ENCODE results near the gene TGFBR3. TPM values are rescaled to one million over a fixed set of nuclear protein-coding genes. Genes with fewer than 3 reads are reported as not detected.

The TGFBR3 gene
- total and polyA plus RNA-seq, 2 experiments from 2014 or later = 46.8 to 68.3 TPM

GRCh38 chr1:91651243-91651642 lies 234.7 kb downstream of the TGFBR3 start:
- Histone ChIP-seq H3K36me3 (replicated peaks; ENCODE audit: insufficient read depth, low read depth) (no peaks in the 10 kb centered on the region), H3K79me2 (no peaks in the 10 kb centered on the region), H3K9me2 (replicated peaks; ENCODE audit: insufficient read depth) (no peaks in the 10 kb centered on the region), H3K27me3 (no peaks in the 10 kb centered on the region), H2AFZ (no peak overlapping the region), H3K9me3 (ENCODE audit: low read depth) (no peaks in the 10 kb centered on the region), H3K4me2 (no peak overlapping the region), H3K27ac (peak overlapping the region; percentile 81), H4K20me1 (ENCODE audit: insufficient read depth, poor library complexity, severe bottlenecking) (no peaks in the 10 kb centered on the region), H3K4me1 (ENCODE audit: insufficient read depth) (no peaks in the 10 kb centered on the region), H3K4me3 (no peak overlapping the region)
- no peak for TF ChIP-seq EZH2 (IDR thresholded peaks at IDR 0.05; ENCODE audit: borderline replicate concordance)
- no peak for TF ChIP-seq EZH2phosphoT487 (IDR thresholded peaks at IDR 0.05; ENCODE audit: low read depth, severe bottlenecking, unreplicated experiment)
- no peak for TF ChIP-seq CTCF (IDR thresholded peaks at IDR 0.05; ENCODE audit: poor library complexity)
- DNase-seq (ENCODE audit: low spot score) = no peak
- 83% methylated on average over 4 of the region's 4 CpGs for WGBS (ENCODE audit: low lambda C conversion rate, missing lambda C conversion rate)

DNA sequence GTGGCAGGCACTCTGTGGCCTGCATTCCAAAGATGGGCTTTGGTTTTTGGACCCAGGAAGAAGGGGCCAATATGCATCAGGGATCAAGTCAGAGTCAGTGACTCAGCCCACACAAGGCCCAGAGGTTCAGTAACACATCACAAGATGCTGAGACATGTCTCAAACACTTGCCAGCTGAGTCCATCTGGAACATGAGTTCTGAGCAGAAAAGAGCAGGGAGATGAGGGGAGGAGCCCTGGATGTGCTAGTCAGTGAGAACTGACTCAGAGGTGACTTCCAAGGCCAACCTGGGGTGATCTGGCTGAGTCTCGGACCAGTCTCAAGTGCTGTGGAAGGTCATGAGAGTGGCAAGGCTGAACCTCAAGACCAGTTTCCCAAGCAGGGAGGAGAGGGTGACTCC lies 235.2 kb downstream of the TGFBR3 start:
- H3K9me2 ChIP-seq (replicated peaks; ENCODE audit: insufficient read depth) = no peaks in the 10 kb centered on the region
- no peak overlapping the region for H2AFZ ChIP-seq
- H3K9me3 ChIP-seq (ENCODE audit: low read depth) = no peaks in the 10 kb centered on the region
- H3K36me3 ChIP-seq (replicated peaks; ENCODE audit: insufficient read depth, low read depth) = no peaks in the 10 kb centered on the region
- WGBS (ENCODE audit: low lambda C conversion rate, missing lambda C conversion rate) = 69% methylated on average over 1 of the region's 1 CpG
- DNase-seq (ENCODE audit: low spot score) = peak; percentile 67
- H3K27ac ChIP-seq = peak overlapping the region; percentile 81
- H3K27me3 ChIP-seq = no peaks in the 10 kb centered on the region
- H3K4me2 ChIP-seq = no peak overlapping the region
- H3K4me1 ChIP-seq (ENCODE audit: insufficient read depth) = no peaks in the 10 kb centered on the region
- no peak for TF ChIP-seq EZH2 (IDR thresholded peaks at IDR 0.05; ENCODE audit: borderline replicate concordance)
- H3K79me2 ChIP-seq = no peaks in the 10 kb centered on the region
- H4K20me1 ChIP-seq (ENCODE audit: insufficient read depth, poor library complexity, severe bottlenecking) = no peaks in the 10 kb centered on the region
- no peak overlapping the region for H3K4me3 ChIP-seq

DNA sequence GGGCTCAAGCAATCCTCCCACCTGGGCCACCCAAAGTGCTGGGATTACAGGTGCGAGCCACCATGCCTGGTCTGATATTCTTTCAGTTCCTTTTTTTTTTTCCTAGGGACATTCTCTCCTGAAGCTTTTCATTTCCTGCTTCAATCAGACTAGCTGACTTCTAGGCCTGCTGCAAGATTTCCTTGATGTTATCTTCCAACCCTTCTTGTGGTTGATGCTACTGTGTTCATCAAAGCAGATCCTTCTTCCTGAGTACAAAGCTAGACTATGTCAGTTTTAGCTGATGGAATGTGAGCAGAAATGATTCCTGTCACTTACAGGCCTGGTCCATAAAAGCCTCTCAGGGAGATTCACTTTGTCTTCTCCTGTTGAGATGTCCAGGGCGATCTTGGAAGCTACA lies 238.9 kb downstream of the TGFBR3 start:
- Histone ChIP-seq H4K20me1 (ENCODE audit: insufficient read depth, poor library complexity, severe bottlenecking) (no peaks in the 10 kb centered on the region), H3K9me2 (replicated peaks; ENCODE audit: insufficient read depth) (no peaks in the 10 kb centered on the region), H3K4me2 (no peak overlapping the region), H3K79me2 (no peaks in the 10 kb centered on the region), H3K36me3 (replicated peaks; ENCODE audit: insufficient read depth, low read depth) (no peaks in the 10 kb centered on the region), H3K27me3 (no peaks in the 10 kb centered on the region), H3K4me1 (ENCODE audit: insufficient read depth) (no peaks in the 10 kb centered on the region), H2AFZ (no peak overlapping the region), H3K27ac (no peak overlapping the region), H3K9me3 (ENCODE audit: low read depth) (no peaks in the 10 kb centered on the region), H3K4me3 (no peak overlapping the region)
- whole genome bisulfite sequencing (ENCODE audit: low lambda C conversion rate, missing lambda C conversion rate) = 86% methylated on average over 2 of the region's 2 CpGs
- no peak for DNase-seq (ENCODE audit: low spot score)
- TF ChIP-seq EZH2phosphoT487 (IDR thresholded peaks at IDR 0.05; ENCODE audit: low read depth, severe bottlenecking, unreplicated experiment) = no peak
- no peak for TF ChIP-seq CTCF (IDR thresholded peaks at IDR 0.05; ENCODE audit: poor library complexity)
- TF ChIP-seq EZH2 (IDR thresholded peaks at IDR 0.05; ENCODE audit: borderline replicate concordance) = no peak

- H3K79me2 ChIP-seq = no peaks in the 10 kb centered on the region
- H3K4me2 ChIP-seq = no peak overlapping the region
- no peaks in the 10 kb centered on the region for H3K27me3 ChIP-seq
- H3K36me3 ChIP-seq (replicated peaks; ENCODE audit: insufficient read depth, low read depth) = no peaks in the 10 kb centered on the region
- no peak for TF ChIP-seq EZH2 (IDR thresholded peaks at IDR 0.05; ENCODE audit: borderline replicate concordance)
- no peak for TF ChIP-seq CTCF (IDR thresholded peaks at IDR 0.05; ENCODE audit: poor library complexity)
- TF ChIP-seq EZH2phosphoT487 (IDR thresholded peaks at IDR 0.05; ENCODE audit: low read depth, severe bottlenecking, unreplicated experiment) = no peak
- no peak overlapping the region for H3K4me3 ChIP-seq
- H3K27ac ChIP-seq = no peak overlapping the region
- no peaks in the 10 kb centered on the region for H4K20me1 ChIP-seq (ENCODE audit: insufficient read depth, poor library complexity, severe bottlenecking)
- 59% methylated on average over 6 of the region's 6 CpGs for WGBS (ENCODE audit: low lambda C conversion rate, missing lambda C conversion rate)
- H3K9me2 ChIP-seq (replicated peaks; ENCODE audit: insufficient read depth) = no peaks in the 10 kb centered on the region
- no peaks in the 10 kb centered on the region for H3K4me1 ChIP-seq (ENCODE audit: insufficient read depth)
- H2AFZ ChIP-seq = no peak overlapping the region
- DNase-seq (ENCODE audit: low spot score) = no peak
- no peaks in the 10 kb centered on the region for H3K9me3 ChIP-seq (ENCODE audit: low read depth)
Measured at GRCh38 chr1:91645031-91645430, 240.9 kb downstream of the TGFBR3 start.
